HG02938 (cell line): ENCODE measurements around the gene VPS26B.

Experiments used
- ATAC-seq: cut with Tn5 transposase; IDR thresholded peaks from one replicate; pipeline ENCODE4 v1.9.1; 2021; ENCODE audit warnings: mild to moderate bottlenecking, moderate library complexity; ENCODE audit not compliant: unreplicated experiment

The VPS26B gene

DNA sequence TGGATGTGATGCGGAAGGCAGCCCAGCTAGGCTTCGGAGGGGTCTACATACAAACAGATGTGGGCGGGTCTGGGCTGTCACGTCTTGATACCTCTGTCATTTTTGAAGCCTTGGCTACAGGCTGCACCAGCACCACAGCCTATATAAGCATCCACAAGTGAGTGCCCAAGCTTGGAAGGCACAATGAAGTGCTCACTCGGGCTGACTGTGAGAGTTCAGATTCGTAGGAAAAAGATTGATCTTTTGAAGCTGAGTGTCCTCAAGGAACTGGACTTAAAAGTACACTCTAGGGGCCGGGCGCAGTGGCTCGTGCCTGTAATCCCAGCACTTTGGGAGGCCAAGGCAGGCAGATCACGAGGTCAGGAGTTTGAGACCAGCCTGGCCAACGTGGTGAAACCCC is 32.6 kb downstream of the VPS26B start:
- no peak for ATAC-seq

- no peak for ATAC-seq
These were observed 34.1 kb downstream of the VPS26B start for GRCh38 chr11:134258577-134258976.

- ATAC-seq = no peak
These were observed 36.0 kb downstream of the VPS26B start for GRCh38 chr11:134260503-134260902.

DNA sequence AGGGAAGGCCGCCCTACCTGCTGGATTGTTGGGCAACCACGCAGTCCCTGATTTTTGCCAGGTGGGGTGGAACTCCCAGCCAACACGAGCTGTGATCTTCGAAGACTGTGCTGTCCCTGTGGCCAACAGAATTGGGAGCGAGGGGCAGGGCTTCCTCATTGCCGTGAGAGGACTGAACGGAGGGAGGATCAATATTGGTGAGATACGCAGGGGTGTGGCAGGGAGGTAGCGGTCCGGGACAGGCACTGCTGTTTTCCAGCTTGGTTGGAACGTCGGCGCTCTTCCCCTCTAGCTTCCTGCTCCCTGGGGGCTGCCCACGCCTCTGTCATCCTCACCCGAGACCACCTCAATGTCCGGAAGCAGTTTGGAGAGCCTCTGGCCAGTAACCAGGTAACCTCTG is 36.5 kb downstream of the VPS26B start:
- ATAC-seq = no peak

GRCh38 chr11:134261626-134262488 is 37.4 kb downstream of the VPS26B start:
- no peak for ATAC-seq

- no peak for ATAC-seq
These were observed 40.7 kb downstream of the VPS26B start for GRCh38 chr11:134264966-134265764.

DNA sequence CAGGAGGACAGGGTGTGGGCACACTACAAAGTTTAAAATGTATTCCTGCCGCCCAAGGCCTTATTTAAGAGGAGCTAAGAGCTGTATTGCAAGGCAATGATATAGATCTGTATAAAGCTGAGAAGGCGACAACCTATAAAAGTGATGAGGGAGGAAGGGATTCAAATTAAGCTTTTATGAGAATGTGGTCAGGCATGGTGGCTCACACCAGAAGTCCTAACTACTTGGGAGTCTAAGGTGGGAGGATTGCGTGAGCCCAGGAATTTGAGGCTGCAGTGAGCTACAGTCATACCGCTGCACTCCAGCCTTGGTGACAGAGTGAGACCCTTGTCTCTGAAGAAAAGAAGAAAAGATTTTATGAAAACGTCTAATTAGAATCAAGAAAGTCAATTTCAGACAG is 42.0 kb downstream of the VPS26B start:
- no peak for ATAC-seq

DNA sequence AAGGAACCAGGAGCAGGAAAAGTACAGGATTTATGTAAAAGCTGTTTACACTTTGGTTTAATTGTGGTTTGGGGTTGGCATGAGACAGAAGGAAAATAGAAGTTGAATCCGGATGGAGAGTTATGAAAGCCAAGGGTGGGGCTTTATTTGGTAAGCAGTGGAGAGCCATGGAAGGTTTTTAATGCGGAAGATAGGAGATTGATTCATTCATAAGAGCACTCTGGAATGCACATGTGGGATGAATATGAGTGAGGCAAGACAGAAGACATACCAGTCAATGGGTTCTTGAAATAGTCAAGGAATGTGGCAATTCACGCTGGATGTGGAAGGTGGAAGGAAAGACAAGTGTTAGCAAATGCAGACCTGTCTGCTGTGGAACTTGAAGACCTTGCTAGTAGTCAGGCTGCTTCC is 42.4 kb downstream of the VPS26B start:
- ATAC-seq = no peak

DNA sequence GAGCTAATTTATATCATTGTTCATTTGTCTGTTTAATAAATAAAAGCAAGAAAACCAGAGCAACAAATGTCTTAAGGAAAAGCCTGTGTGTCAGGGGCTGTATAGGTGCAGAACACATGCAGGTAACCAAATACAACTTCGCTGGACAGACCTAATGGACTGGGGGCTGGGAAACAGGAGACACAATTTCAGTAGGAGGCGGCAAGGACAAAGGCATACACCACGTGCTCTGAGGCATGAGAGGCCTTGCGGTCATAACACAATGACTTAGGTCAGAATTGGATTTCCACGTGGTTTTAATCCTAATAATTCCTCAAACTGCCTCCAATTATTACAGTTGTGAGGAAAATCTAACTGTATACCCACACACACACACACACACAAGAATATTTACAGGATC is 43.0 kb downstream of the VPS26B start:
- no peak for ATAC-seq

GRCh38 chr11:134267966-134268365 is 43.5 kb downstream of the VPS26B start:
- ATAC-seq = no peak

- no peak for ATAC-seq
These were observed 45.8 kb downstream of the VPS26B start for GRCh38 chr11:134270250-134270714.

- no peak for ATAC-seq
These were observed 47.5 kb downstream of the VPS26B start for GRCh38 chr11:134271978-134272377.

DNA sequence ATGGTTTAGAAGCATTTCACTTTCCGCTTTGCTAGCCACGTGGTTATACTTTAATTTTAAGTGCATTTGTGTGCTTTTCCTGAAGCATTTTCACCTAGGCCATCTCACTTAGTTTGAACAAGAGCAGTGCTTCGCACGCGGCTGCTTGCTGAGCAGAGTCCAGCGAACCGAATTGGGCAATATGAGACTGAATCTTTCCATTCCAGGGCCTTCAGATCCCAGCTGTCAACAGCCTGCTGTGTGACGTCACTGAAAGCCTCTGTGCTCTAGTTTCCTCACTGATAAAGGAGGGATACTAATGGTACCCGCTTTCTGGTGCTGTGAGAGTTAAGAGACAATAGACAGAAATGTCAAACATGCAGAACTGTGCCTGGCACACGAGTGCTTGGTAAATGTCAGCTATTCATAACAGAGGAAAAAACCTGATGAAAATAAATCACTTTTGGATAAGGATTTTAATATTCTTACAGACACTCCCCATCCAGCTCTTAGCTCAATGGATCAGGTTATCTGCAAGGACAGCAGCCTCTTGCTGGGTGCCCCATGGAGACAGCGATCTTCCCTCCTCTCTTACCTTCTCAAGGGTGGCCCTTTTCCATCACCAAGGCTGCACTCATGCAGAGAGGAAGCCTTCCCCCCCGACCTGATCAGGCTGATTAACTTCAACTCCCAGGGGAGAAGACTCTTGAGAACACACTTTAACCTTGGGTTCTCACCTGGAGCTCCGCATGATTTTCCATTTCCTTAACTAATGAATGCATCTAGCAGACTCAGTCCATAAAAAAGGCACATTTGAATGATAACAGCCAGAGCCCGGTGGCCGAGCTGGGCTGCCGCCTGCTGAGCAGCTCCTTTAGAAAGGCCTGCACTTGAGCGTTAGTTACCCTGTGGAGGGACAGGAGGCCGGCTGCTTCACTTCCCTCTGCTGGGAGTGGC is 48.2 kb downstream of the VPS26B start:
- no peak for ATAC-seq

DNA sequence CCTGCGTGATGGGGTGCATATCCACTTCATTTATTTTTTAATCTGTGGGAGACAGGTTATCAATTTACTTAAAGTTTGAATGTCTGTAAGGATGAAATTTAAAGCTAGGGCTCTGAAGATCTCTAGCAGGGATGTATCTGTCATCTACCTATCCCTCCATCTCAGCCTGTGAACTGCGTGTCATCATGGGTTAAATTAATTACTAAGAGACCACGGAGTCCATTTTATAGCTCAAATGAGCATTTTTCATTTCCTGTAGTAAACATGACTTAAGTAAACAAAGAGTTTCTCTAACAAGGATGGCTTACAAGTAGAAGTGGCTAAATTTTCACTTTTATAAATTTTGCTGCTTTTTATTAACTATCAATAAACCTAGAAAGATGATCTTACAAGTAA is 48.8 kb downstream of the VPS26B start:
- ATAC-seq = no peak

GRCh38 chr11:134275188-134275533 is 50.7 kb downstream of the VPS26B start:
- ATAC-seq = no peak

GRCh38 chr11:134275534-134276395 is 51.3 kb downstream of the VPS26B start, which contains the start of gene GLB1L3:
TSS of gene GLB1L3 (plus strand) at chr11:134276379. CDS start at chr11:134276741, 362 bp downstream.
- ATAC-seq = peak; percentile 77

DNA sequence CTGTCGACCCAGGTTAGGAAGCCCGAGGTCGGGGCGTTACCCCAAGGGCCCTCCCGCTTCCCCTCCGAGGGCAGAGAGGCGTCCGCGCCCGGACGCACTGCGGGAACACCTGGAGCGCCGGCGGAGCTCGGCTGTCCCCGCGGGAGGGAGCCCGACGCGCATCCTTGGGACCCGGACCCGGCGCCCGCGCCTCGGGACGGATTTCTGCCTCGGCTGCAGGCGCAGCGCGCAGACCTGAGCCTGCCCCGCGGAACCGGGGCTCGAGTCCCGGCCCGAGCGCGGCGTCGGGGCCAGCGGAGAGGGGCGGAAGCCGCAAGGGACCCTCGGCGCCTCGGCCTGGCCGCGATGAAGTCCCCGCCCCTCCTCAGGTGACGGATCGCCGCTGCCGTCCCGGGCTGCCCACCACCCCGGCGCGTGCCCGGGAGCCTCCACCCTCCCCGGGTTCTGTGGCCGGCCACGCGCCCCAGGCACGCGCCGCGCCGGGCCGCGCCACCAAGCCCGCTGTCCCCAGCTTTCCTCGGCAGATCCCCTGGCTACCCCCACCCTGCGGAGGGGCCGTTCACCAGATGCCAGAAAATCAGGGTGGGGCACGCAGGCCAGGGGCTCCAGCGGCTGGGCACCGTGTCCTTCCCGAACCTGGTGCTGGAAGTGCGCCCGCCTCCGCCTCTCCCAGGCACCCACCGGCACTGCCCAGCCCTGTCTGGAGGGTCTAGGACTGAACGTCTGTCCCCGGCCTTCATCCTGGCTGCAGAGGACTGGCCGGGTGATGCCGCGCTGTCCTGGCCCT is 52.1 kb downstream of the VPS26B start:
- peak; percentile 32 for ATAC-seq

DNA sequence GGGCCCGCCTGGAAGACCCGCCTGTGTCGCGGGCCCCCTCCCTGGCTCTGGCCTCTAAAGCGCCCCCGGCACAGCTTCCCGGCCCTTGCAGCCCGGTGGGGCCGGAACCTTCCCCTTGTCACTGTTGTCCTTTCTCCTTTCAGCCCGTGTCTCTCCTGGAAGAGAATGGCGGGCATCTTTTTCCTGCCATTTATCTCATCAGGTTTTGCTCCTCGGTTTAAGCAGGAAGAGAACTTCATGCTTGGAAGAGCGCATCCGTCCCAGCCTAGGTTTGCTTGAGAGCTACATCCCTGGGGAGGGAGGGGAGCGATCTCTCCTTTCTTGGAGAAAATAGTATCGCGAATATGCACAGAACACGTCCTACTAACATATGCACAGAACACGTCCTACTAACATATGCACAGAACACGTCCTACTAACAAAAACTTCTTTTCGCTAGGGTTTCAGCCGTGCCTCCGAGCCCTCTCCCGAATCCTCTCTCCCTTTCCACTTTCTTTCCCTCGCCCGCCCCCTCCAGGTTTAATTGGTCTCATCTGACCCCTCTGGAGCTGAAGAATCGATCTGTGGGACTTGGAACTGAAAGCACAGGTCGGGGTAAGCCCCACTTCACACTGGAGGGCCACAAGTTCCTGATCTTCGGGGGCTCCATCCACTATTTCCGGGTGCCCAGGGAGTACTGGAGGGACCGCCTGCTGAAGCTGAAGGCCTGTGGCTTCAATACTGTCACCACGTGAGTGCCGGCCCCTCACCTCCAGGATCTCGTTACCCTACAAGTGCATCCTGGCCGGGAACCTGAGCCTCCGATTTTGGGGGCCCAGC is 52.9 kb downstream of the VPS26B start:
- ATAC-seq = no peak
